Stimulated activated CD4-positive, alpha-beta T cell treated with anti-CD3 and anti-CD28 coated beads, Interleukin-4, amount 100 ng/mL, for 48 hours (primary cell): Measurements from ENCODE around the gene DHDH.
A peak's percentile ranks its signal among the peaks of the same experiment; 100 is the strongest.

Source experiments
- DNase-seq, 2 donors: peaks; one replicate each; pipeline ENCODE4 v3.0.0-alpha.2; 2020; ENCODE audit warnings: low read depth in 2 of 2

Gene DHDH

DNA sequence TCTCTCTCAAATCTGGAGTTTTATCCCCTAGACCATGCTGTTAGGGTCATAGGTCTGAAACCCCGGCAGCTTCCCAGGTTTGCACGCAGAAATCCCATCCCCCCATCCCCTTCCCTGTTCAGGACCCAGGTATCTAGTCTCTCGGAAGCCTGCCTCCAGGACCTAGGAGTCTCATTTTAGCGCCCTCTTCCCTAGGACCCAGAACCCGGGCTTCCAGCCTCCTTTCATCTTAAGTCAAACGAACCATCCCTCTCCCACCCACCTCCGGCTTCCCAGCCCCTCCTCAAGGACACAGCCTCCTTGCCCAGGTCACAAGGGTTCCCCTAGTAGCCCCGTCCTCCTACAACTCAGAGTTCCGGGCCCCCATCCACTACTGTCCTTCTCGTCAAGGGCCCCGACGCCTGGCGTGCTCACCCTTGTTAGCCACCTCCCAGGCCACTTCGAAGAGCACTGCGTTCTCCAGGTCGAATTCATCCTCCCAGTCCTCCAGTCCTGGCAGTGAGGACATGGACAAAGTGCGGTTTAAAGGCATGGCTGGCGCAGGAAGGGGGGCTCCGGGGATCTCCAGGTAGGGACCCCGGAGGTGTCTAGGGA lies 59.2 kb downstream of the DHDH start:
- no peak for DNase-seq

DNA sequence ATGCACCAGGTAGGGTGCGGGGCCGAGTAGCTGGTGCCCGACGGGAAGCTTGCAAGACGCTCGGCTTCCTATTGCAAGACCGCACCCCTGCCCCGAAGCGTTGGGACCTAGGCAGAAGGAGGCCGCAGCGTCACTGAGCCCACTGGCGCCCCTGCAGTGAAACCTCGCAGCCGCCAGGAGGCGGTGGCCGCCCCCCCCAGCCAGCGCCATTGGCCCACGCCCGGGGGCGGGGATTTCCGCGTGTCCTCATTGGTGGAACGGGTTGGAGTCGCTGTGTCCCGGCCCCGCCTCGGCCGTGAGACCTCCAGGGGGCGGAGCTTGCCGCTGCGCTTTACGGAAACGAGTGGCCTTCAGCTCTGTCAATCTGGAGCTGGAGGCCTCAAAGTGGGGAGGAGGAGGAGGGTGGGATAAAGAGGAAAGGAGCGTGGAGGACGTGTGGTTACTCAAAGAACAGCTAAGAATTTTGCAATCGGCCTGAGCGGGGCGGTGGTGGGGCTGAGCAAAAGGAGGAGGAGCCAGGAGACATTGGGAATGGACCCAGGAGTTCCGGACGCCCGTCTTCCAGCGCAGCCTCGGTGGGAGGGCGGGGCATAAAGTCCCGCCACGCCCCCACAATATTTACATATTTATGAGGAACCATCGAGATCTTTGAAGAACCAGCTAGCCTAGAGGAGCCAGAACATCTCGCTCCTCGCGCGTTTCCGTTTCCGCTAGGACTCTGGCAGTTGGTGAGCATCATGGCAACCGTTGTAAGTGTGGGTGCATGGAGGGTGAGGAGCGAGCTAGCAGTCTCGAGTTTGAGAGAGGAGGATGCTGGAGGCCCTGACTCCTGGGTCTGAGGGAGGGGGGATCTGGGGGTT lies 59.9 kb downstream of the DHDH start, which contains the start of the genes GYS1 and RUVBL2:
TSS of gene GYS1 (minus strand) at position 135 of the 860 bp plus-strand sequence. CDS start 197 bp downstream, outside the sequence.
TSS of gene RUVBL2 (plus strand) at position 713 of the 860 bp plus-strand sequence. CDS start at position 738, 25 bp downstream.
- DNase-seq, result peak; percentile 99

DNA sequence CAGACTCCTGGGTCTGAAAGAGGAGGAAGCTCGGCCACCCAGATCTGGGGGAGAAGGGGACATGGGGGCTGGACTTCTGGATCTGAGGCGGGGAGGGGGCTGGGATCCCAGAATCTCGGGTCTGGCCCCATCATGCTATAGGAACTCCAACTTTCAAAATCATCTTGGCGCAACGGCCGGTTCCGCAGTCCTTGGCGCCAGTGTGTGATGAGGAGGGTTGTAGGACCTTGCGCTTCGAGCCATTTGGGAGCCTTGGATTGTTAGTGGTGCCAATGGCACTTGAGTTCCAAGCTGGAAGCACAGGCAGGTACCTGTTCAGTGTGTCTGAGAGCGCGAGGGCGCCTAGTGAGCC lies 60.5 kb downstream of the DHDH start:
- no peak for DNase-seq
